Measurements from ENCODE around the gene SF3B5. TPM values are rescaled to one million over a fixed set of nuclear protein-coding genes. Genes with fewer than 3 reads are reported as not detected.
"Not testable (repeated sequence)": the region's sequence is repeated elsewhere in the genome, so short reads cannot be mapped to it uniquely, and the experiment has no call there.

The SF3B5 gene
- total RNA-seq, 1 donor from 2014 or later: 129 TPM

DNA sequence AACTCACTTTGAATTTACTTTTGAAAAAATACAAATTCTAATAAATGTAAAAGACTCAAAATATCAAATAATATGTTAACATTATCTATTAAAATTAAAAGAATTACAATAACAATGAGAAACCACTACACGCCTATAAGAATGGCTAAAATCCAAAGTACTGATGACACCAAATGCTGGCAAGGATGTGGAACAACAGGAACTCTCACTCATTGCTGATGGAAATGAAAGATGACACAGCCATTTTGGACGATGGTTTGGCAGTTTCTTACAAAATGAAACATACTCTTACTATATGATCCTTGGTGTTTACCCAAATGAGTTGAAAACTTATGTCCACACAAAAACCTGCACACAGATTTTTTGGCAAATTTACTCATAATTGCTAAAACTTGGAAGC, 39.4 kb upstream of the SF3B5 start:
- Mint-ChIP-seq H3K36me3 (ENCODE audit: low read depth, unreplicated experiment) (no peaks in the 10 kb centered on the region), H3K4me3 (ENCODE audit: unreplicated experiment) (no peak overlapping the region), H3K27ac (ENCODE audit: unreplicated experiment) (no peak overlapping the region), H3K4me1 (ENCODE audit: low read depth, unreplicated experiment) (no peaks in the 10 kb centered on the region), H3K27me3 (ENCODE audit: low read depth, unreplicated experiment) (no peaks in the 10 kb centered on the region), H3K9me3 (ENCODE audit: unreplicated experiment) (no peaks in the 10 kb centered on the region)
- Histone ChIP-seq H3K4me2 (ENCODE audit: low read length) (no peak overlapping the region), H3K9me3 (ENCODE audit: insufficient read depth, low read depth, low read length) (no peaks in the 10 kb centered on the region), H3K79me2 (ENCODE audit: insufficient read depth, low read length) (no peaks in the 10 kb centered on the region), H3K36me3 (ENCODE audit: insufficient read depth, low read length) (no peaks in the 10 kb centered on the region), H3K4me1 (ENCODE audit: insufficient read depth, low read length) (peaks cover 3% of the 10 kb centered on the region), H3K9ac (ENCODE audit: low read length) (no peak overlapping the region), H3K4me3 (ENCODE audit: insufficient read depth, low read depth, low read length) (no peak overlapping the region), H4K20me1 (ENCODE audit: insufficient read depth, low read length) (no peaks in the 10 kb centered on the region), H3K27me3 (ENCODE audit: insufficient read depth, low read length) (no peaks in the 10 kb centered on the region), H2AFZ (ENCODE audit: low read depth, low read length) (no peak overlapping the region), H3K27ac (ENCODE audit: low read depth, low read length) (no peak overlapping the region)
- no peak for FAIRE-seq
- TF ChIP-seq EZH2 (IDR thresholded peaks at IDR 0.05; ENCODE audit: insufficient read depth, low read length): no peak
- TF ChIP-seq, protein P1, sequence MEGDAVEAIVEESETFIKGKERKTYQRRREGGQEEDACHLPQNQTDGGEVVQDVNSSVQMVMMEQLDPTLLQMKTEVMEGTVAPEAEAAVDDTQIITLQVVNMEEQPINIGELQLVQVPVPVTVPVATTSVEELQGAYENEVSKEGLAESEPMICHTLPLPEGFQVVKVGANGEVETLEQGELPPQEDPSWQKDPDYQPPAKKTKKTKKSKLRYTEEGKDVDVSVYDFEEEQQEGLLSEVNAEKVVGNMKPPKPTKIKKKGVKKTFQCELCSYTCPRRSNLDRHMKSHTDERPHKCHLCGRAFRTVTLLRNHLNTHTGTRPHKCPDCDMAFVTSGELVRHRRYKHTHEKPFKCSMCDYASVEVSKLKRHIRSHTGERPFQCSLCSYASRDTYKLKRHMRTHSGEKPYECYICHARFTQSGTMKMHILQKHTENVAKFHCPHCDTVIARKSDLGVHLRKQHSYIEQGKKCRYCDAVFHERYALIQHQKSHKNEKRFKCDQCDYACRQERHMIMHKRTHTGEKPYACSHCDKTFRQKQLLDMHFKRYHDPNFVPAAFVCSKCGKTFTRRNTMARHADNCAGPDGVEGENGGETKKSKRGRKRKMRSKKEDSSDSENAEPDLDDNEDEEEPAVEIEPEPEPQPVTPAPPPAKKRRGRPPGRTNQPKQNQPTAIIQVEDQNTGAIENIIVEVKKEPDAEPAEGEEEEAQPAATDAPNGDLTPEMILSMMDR (IDR thresholded peaks at IDR 0.05; ENCODE audit: insufficient read depth, low read depth, low read length): no peak
- DNase-seq (ENCODE audit: low read depth): no peak

GRCh38 chr6:144134176-144134575, 38.8 kb upstream of the SF3B5 start:
- Histone ChIP-seq H3K4me2 (ENCODE audit: low read length) (no peak overlapping the region), H3K4me3 (ENCODE audit: insufficient read depth, low read depth, low read length) (no peak overlapping the region), H3K27ac (ENCODE audit: low read depth, low read length) (no peak overlapping the region), H2AFZ (ENCODE audit: low read depth, low read length) (no peak overlapping the region), H3K9ac (ENCODE audit: low read length) (no peak overlapping the region), H3K79me2 (ENCODE audit: insufficient read depth, low read length) (no peaks in the 10 kb centered on the region), H3K4me1 (ENCODE audit: insufficient read depth, low read length) (peaks cover 3% of the 10 kb centered on the region), H3K27me3 (ENCODE audit: insufficient read depth, low read length) (no peaks in the 10 kb centered on the region), H3K36me3 (ENCODE audit: insufficient read depth, low read length) (no peaks in the 10 kb centered on the region), H4K20me1 (ENCODE audit: insufficient read depth, low read length) (no peaks in the 10 kb centered on the region), H3K9me3 (ENCODE audit: insufficient read depth, low read depth, low read length) (no peaks in the 10 kb centered on the region)
- peaks cover 4% of the 10 kb centered on the region for H3K27me3 Mint-ChIP-seq (ENCODE audit: low read depth, unreplicated experiment)
- H3K4me3 Mint-ChIP-seq (ENCODE audit: unreplicated experiment): no peak overlapping the region
- H3K4me1 Mint-ChIP-seq (ENCODE audit: low read depth, unreplicated experiment): no peaks in the 10 kb centered on the region
- FAIRE-seq (no peak), DNase-seq (ENCODE audit: low read depth) (no peak)
- H3K27ac Mint-ChIP-seq (ENCODE audit: unreplicated experiment): no peak overlapping the region
- no peaks in the 10 kb centered on the region for H3K36me3 Mint-ChIP-seq (ENCODE audit: low read depth, unreplicated experiment)
- no peaks in the 10 kb centered on the region for H3K9me3 Mint-ChIP-seq (ENCODE audit: unreplicated experiment)
- no peak for TF ChIP-seq EZH2 (IDR thresholded peaks at IDR 0.05; ENCODE audit: insufficient read depth, low read length)
- TF ChIP-seq, protein P1 (IDR thresholded peaks at IDR 0.05; ENCODE audit: insufficient read depth, low read depth, low read length): no peak

GRCh38 chr6:144133225-144133821, 38.0 kb upstream of the SF3B5 start:
- DNase-seq (ENCODE audit: low read depth) (no peak), FAIRE-seq (no peak)
- no peaks in the 10 kb centered on the region for H3K9me3 Mint-ChIP-seq (ENCODE audit: unreplicated experiment)
- no peak overlapping the region for H3K4me3 ChIP-seq (ENCODE audit: insufficient read depth, low read depth, low read length)
- H3K36me3 ChIP-seq (ENCODE audit: insufficient read depth, low read length): no peaks in the 10 kb centered on the region
- H3K9me3 ChIP-seq (ENCODE audit: insufficient read depth, low read depth, low read length): no peaks in the 10 kb centered on the region
- no peak overlapping the region for H3K27ac ChIP-seq (ENCODE audit: low read depth, low read length)
- H3K4me2 ChIP-seq (ENCODE audit: low read length): no peak overlapping the region
- no peak overlapping the region for H2AFZ ChIP-seq (ENCODE audit: low read depth, low read length)
- no peak for TF ChIP-seq EZH2 (IDR thresholded peaks at IDR 0.05; ENCODE audit: insufficient read depth, low read length)
- H3K9ac ChIP-seq (ENCODE audit: low read length): no peak overlapping the region
- peaks cover 6% of the 10 kb centered on the region for H3K27me3 Mint-ChIP-seq (ENCODE audit: low read depth, unreplicated experiment)
- no peak overlapping the region for H3K4me3 Mint-ChIP-seq (ENCODE audit: unreplicated experiment)
- no peaks in the 10 kb centered on the region for H3K36me3 Mint-ChIP-seq (ENCODE audit: low read depth, unreplicated experiment)
- no peak overlapping the region for H3K27ac Mint-ChIP-seq (ENCODE audit: unreplicated experiment)
- no peaks in the 10 kb centered on the region for H4K20me1 ChIP-seq (ENCODE audit: insufficient read depth, low read length)
- no peaks in the 10 kb centered on the region for H3K27me3 ChIP-seq (ENCODE audit: insufficient read depth, low read length)
- H3K4me1 ChIP-seq (ENCODE audit: insufficient read depth, low read length): peaks cover 3% of the 10 kb centered on the region
- H3K4me1 Mint-ChIP-seq (ENCODE audit: low read depth, unreplicated experiment): no peaks in the 10 kb centered on the region
- no peaks in the 10 kb centered on the region for H3K79me2 ChIP-seq (ENCODE audit: insufficient read depth, low read length)

DNA sequence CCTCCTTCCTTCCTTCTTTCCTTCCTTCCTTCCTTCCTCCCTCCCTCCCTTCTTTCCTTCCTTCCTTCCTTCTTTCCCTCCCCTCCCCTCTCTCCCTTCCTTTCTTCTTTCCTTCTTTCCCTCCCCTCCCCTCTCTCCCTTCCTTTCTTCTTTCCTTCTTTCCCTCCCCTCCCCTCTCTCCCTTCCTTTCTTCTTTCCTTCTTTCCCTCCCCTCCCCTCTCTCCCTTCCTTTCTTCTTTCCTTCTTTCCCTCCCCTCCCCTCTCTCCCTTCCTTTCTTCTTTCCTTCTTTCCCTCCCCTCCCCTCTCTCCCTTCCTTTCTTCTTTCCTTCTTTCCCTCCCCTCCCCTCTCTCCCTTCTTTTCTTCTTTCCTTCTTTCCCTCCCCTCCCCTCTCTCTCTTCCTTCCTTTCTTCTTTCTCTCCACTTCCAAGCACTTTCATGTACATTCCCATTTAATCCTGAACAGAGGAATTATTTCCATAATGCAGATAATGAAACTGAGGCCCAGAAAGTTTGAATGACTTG, 36.9 kb upstream of the SF3B5 start:
- H3K27ac Mint-ChIP-seq (ENCODE audit: unreplicated experiment); H3K9ac ChIP-seq (ENCODE audit: low read length); H3K4me1 Mint-ChIP-seq (ENCODE audit: low read depth, unreplicated experiment); H3K4me3 Mint-ChIP-seq (ENCODE audit: unreplicated experiment); H3K9me3 ChIP-seq (ENCODE audit: insufficient read depth, low read depth, low read length); H3K4me2 ChIP-seq (ENCODE audit: low read length); H3K9me3 Mint-ChIP-seq (ENCODE audit: unreplicated experiment); DNase-seq (ENCODE audit: low read depth); FAIRE-seq; H3K36me3 Mint-ChIP-seq (ENCODE audit: low read depth, unreplicated experiment); H3K4me3 ChIP-seq (ENCODE audit: insufficient read depth, low read depth, low read length); H3K27ac ChIP-seq (ENCODE audit: low read depth, low read length); H3K36me3 ChIP-seq (ENCODE audit: insufficient read depth, low read length); H3K27me3 Mint-ChIP-seq (ENCODE audit: low read depth, unreplicated experiment); H4K20me1 ChIP-seq (ENCODE audit: insufficient read depth, low read length); H3K4me1 ChIP-seq (ENCODE audit: insufficient read depth, low read length); H2AFZ ChIP-seq (ENCODE audit: low read depth, low read length); H3K79me2 ChIP-seq (ENCODE audit: insufficient read depth, low read length); H3K27me3 ChIP-seq (ENCODE audit: insufficient read depth, low read length): not testable (repeated sequence)

All from astrocyte (in vitro differentiated cells and primary cell).